Measurements from ENCODE around the gene DOCK3.

The DOCK3 gene

DNA sequence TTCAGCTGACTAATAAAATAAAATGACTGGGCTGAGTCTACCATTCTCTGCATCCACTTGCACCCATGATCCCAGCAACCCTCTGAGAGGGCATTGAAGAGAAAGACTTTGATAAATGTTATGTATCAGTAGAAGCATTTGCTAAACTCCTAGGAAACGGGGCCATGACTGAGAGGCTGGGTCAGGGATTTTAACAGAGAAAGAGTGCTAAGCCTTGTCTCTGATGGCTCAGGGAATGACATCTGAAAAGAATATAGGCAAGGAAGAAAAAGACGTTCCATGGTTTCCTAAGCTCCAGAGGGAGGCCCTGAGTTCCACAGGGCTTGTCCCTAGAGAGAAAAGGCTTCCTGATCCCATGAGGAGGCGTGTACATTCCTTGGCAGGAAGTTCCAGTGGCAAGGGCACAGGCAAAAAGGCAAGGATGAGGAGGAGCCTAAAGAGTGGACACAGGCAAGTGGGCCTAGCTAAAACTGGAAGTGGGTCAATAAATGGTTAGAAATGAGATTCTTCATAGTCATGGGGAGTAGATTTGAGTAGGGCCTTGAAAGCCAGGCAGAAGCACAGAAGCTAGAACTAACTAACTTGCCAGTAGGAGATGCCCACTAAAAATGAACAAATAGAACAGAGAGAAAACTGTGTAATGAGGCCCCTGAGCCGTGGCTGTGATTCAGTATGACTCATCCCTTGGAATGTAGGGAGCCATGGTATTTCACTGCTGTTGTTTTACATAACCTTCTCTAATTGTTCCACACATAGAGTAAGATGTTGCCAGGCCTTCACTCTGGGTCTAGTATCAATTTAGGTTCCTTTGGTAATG, 665.5 kb downstream of the DOCK3 start:
- no peak for TF ChIP-seq CTCF (IDR thresholded peaks at IDR 0.05; ENCODE audit: borderline replicate concordance, control extremely low read depth, extremely low read depth, insufficient read depth, missing control alignments)
- no peak for DNase-seq (ENCODE audit: low spot score)
- in situ Hi-C loops (cut with MboI; ENCODE audit: low sequenced_read_pairs, unreplicated experiment), result no loop called here

DNA sequence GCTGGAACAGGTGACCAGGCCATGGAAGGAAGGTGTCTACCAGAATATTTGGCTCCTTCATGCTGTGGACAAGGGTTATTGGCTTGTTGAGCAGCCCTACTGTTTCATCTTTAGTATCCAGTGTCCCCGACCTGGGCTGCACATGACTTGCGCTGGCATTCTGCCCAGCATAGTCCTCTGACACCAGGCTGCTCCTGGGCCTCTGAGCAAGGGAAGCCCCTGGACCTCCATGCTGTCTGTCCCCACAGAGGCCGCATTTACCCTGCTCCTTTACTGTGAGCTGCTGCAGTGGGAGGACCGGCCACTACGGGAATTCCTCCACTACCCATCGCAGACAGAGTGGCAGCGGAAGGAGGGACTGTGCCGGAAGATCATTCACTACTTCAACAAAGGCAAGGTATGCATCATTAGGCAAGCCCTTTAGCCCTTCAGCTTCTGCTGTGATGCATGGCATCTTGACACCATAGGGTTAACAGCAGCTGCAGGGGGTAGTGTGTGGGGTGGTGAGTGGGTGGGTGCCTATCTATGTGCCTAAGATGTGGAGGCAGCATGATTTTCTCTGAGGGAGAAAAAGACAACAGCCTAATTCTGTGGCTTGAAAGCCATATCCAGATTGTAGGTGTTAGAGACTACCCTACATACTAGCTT, 666.4 kb downstream of the DOCK3 start:
- DNase-seq (ENCODE audit: low spot score), result no peak
- in situ Hi-C loops (cut with MboI; ENCODE audit: low sequenced_read_pairs, unreplicated experiment), result no loop called here
- TF ChIP-seq CTCF (IDR thresholded peaks at IDR 0.05; ENCODE audit: borderline replicate concordance, control extremely low read depth, extremely low read depth, insufficient read depth, missing control alignments), result no peak

DNA sequence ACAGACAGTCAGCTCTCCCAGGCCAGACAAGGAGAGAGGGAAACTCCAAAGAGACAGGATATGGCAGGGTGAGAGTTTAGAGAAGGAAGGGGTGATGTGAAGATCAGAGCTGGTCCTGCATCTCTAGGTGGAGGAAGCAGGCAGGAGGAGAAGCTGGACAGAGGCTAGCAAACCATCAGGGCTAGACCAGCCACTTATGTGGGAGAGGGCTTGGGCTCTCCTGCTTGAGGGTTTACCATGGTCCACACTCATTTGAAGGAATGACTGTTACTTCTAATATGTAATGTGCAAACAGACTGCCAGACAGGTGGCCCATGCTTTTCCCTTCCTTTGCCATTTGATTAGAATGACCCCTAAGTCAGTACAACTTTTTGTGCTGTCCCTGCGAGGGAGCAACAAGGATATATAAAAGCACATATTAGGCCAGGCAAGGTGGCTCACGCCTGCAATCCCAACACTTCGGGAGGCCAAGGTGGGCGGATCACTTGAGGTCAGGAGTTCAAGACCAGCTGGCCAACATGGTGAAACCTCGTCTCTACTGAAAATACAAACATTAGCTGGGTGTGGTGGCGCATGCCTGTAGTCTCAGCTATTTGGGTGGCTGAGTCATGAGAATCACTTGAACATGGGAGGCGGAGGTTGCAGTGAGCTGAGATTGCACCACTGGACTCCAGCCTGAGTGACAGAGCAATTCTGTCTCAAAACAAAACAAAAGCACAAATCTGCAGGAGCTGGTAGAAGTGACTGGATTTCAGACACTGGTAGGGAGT, 669.4 kb downstream of the DOCK3 start:
- TF ChIP-seq CTCF (IDR thresholded peaks at IDR 0.05; ENCODE audit: borderline replicate concordance, control extremely low read depth, extremely low read depth, insufficient read depth, missing control alignments), result no peak
- no peak for DNase-seq (ENCODE audit: low spot score)
- in situ Hi-C loops (cut with MboI; ENCODE audit: low sequenced_read_pairs, unreplicated experiment), result no loop called here

DNA sequence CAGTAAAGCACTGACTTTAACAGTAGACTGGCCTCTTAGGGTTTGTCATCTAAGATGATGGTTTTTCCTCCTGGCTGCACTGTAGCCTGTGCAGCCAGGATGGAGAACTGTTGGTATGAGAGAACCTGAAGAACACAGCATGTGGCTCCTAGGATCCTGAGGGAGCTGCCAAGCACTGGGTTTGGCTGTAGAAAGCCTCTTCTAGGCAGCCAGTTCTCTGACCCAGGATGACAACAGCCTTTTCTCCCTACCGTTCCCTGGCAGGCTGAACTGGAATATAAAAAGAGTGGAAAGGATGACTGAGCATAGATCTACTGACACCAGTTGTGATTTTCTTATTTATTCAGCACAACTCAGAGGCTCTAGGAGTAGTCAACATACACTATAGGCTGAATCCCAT, 676.0 kb downstream of the DOCK3 start:
- in situ Hi-C loops (cut with MboI; ENCODE audit: low sequenced_read_pairs, unreplicated experiment), result loop anchor here (25.0 kb wide), 1 partner anchor 388 kb away; no protein-coding TSS in a partner anchor
- TF ChIP-seq CTCF (IDR thresholded peaks at IDR 0.05; ENCODE audit: borderline replicate concordance, control extremely low read depth, extremely low read depth, insufficient read depth, missing control alignments), result no peak
- DNase-seq (ENCODE audit: low spot score), result no peak

- no peak for TF ChIP-seq CTCF (IDR thresholded peaks at IDR 0.05; ENCODE audit: borderline replicate concordance, control extremely low read depth, extremely low read depth, insufficient read depth, missing control alignments)
- in situ Hi-C loops (cut with MboI; ENCODE audit: low sequenced_read_pairs, unreplicated experiment), result loop anchor here (25.0 kb wide), 1 partner anchor 391 kb away; no protein-coding TSS in a partner anchor
- no peak for DNase-seq (ENCODE audit: low spot score)
Observed at GRCh38 chr3:51353131-51353530, 678.4 kb downstream of the DOCK3 start.

- no peak for DNase-seq (ENCODE audit: low spot score)
- no peak for TF ChIP-seq CTCF (IDR thresholded peaks at IDR 0.05; ENCODE audit: borderline replicate concordance, control extremely low read depth, extremely low read depth, insufficient read depth, missing control alignments)
- in situ Hi-C loops (cut with MboI; ENCODE audit: low sequenced_read_pairs, unreplicated experiment), result loop anchor here (25.0 kb wide), 1 partner anchor 391 kb away; no protein-coding TSS in a partner anchor
Observed at GRCh38 chr3:51353691-51354090, 679.0 kb downstream of the DOCK3 start.
